Astrocyte of the cerebellum (primary cell): ENCODE data around the gene MAGI3.

Experiments used
- DNase-seq: peaks from one replicate; pipeline ENCODE4 v3.0.0-alpha.2; 2011; ENCODE audit warnings: low read depth
- H3K4me3 ChIP-seq: 2 replicates; pipeline ENCODE4 v1.5.1; 2011; ENCODE audit warnings: mild to moderate bottlenecking, low read depth, low read length, moderate library complexity
- in situ Hi-C: cut with HindIII; loops from 2 replicates; pipeline ENCODE4 v1.10.0; 2017; ENCODE audit warnings: low sequenced_read_pairs
- TF ChIP-seq, protein P1 (sequence below): IDR thresholded peaks from 2 replicates; pipeline ENCODE4 v1.5.1; 2012; ENCODE audit warnings: low read length, low read depth, moderate library complexity, mild to moderate bottlenecking; ENCODE audit errors: missing control alignments

MAGI3 gene

DNA sequence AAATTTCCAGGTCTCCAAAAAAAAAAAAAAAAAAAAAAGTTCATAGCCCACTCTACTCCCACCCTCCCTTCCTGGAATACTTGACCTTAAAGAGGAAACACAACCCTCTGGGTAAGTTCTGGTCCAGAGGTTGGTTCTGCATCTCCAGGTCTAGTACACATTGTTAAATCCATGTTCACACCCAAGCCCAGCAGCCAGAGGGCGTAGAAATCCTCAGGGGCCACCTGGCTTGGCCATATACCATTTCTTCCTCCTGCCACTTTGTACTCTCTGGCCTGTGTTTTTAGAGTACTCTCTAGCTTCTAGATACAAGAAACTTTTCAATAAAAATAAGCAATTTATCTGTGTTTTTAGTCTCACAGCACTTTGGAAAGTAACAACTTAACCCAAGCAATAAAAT lies 279.7 kb downstream of the MAGI3 start:
- TF ChIP-seq, protein P1, sequence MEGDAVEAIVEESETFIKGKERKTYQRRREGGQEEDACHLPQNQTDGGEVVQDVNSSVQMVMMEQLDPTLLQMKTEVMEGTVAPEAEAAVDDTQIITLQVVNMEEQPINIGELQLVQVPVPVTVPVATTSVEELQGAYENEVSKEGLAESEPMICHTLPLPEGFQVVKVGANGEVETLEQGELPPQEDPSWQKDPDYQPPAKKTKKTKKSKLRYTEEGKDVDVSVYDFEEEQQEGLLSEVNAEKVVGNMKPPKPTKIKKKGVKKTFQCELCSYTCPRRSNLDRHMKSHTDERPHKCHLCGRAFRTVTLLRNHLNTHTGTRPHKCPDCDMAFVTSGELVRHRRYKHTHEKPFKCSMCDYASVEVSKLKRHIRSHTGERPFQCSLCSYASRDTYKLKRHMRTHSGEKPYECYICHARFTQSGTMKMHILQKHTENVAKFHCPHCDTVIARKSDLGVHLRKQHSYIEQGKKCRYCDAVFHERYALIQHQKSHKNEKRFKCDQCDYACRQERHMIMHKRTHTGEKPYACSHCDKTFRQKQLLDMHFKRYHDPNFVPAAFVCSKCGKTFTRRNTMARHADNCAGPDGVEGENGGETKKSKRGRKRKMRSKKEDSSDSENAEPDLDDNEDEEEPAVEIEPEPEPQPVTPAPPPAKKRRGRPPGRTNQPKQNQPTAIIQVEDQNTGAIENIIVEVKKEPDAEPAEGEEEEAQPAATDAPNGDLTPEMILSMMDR = no peak
- no peak for DNase-seq
- in situ Hi-C loops = no loop called here

DNA sequence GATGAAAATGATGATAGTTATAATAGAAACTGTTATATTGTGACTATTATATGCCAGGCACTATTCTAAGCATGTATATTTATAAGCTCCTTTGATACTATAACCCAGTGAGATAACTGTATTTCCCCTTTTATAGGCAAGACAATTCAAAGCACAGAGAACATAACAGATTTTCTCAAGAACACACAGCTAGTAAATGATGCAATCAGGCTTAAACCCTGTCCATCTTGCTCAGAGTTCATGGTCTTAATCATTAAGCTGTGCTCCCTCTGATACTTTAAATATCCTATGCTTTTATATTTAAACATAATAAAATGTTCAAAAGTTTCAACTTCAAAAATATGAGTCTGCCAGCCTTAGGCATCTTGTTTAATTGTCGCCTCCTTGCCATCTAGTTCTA lies 280.3 kb downstream of the MAGI3 start:
- no peak overlapping the region for H3K4me3 ChIP-seq
- in situ Hi-C loops = no loop called here
- DNase-seq = no peak
- TF ChIP-seq, protein P1 = no peak

More for the DNA sequence above, 279.7 kb downstream of the MAGI3 start:
- no peak overlapping the region for H3K4me3 ChIP-seq

DNA sequence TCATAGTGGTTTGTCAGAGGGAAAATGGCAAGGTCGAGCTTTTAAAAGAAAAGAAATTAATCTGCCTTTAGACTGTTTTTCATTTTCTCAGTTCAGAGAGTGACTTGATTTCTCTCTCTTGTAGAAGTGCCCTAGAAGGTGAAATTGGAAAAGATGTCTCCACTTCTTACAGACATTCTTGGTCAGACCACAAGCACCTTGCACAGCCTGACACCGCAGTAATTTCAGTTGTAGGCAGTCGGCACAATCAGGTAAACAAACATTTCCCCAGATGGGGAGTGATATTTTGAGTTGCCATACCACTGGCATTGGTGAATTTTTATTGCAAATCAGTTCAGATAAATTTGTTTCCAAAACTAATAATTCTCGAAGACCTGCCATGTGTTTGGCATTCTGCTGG lies 282.2 kb downstream of the MAGI3 start:
- TF ChIP-seq, protein P1 = no peak
- in situ Hi-C loops = no loop called here
- H3K4me3 ChIP-seq = no peak overlapping the region

DNA sequence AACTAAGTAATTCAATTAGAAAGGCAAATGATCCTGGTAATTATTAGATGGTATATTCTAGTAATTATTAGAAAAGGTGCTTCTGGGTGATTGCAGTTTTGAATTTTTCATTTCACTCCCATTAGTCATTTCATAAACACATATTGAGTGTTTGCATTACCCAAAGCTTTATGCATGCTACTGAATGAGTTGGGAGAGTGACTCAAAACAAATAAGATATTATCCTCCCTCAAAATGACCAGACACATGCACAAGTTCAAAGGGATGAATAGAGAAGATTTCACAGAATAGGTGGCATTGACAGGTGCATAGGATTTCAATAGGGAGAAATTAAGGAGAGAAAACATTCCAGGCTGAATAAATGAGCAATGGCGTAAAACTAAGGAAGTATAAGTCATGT lies 284.3 kb downstream of the MAGI3 start:
- no peak for DNase-seq
- in situ Hi-C loops = no loop called here
- H3K4me3 ChIP-seq = no peak overlapping the region
- TF ChIP-seq, protein P1 = no peak

More for the DNA sequence above, 282.2 kb downstream of the MAGI3 start:
- no peak for DNase-seq

DNA sequence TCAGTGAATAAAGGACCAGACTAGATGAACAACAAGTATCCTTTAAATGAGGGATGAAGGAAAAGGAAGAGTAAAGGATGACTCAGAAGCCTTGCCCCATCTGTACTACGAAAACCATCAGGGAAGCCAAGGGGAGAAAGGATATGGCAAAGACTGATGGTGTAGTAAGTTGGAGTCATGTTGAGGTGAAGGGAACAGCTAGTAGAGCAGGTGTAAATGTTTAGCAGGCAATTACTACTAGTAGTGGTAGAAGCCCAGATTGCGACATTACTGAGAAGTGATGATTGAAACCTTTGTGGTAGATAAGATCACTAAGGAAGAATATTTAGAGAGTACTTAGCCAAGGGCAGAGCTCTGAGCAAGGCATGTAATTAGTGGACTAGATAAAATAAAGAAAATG lies 285.0 kb downstream of the MAGI3 start:
- in situ Hi-C loops = no loop called here
- TF ChIP-seq, protein P1 = no peak
- no peak for DNase-seq
- H3K4me3 ChIP-seq = no peak overlapping the region

DNA sequence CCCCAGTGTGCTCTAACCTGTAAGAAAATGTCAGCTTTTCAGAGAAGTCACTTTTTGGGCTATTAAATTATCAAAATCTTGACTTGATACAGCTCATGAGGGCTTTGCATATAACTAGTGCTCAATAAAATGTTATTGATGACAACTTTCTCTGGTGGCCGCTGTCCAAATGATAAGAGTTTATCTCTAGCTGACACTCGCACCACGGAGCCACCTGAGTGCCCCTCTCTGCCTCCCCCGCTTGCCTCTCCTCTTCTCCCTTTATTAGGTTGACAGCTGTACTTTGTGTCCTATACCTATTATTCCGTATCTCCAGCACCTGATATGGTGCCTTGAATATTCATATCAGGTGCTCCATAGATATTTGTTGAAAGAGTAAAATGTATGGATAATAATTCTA lies 286.2 kb downstream of the MAGI3 start:
- DNase-seq = no peak
- in situ Hi-C loops = no loop called here
- TF ChIP-seq, protein P1 = no peak
- H3K4me3 ChIP-seq = no peak overlapping the region
